IPS-18c (cell line): ENCODE measurements around the gene PPP2R5B.

ENCODE experiments used
- H3K4me3 ChIP-seq: 2 replicates; pipeline ENCODE4 v1.7.0; 2013; ENCODE audit warnings: low read depth, mild to moderate bottlenecking, low read length, moderate library complexity; ENCODE audit not compliant: insufficient read depth
- H3K9me3 ChIP-seq: one replicate; pipeline ENCODE4 v1.6.1; 2013; ENCODE audit warnings: mild to moderate bottlenecking, low read length, moderate library complexity; ENCODE audit not compliant: control insufficient read depth, insufficient read depth

PPP2R5B gene

DNA sequence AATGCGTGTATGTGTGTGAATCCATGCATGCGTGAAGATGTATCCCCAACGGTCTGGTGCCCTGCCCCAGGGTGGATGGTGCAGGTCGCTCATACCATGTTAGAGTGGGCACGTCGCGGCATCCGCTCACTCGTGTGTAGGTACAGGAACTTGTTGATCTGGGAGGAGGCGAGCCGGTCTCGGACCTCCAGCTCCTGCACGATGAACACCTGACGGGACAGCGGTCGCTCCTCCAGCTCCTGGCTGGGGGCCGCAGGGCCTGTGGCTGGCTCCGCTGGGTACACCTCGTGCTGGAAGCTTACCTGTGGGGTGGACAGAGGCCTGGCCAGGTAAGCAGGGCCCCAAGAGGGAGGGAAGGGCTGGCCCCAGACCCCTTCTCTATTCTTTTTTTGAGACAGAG, 25.9 kb upstream of the PPP2R5B start:
- Histone ChIP-seq H3K9me3 (no peaks in the 10 kb centered on the region), H3K4me3 (no peak overlapping the region)

DNA sequence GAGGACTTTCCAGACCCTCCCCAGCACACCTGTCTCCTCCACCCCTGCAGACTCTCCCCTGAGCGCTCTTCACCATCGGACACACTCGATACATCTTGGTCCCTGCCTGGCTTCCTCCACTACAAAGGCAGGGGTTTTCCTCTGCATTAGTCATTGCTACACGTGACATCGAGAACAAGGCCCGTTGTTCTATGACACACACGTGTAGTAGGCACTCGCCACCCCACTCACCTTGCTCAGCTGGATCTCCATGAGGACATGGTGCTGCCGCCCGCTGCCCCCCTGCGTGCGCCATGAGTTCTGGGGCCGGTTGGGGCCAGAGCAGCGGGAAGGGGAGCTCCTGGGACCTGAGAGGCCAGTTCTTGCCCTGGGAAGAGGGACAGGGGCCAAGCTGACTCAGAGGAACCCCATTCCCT, 24.2 kb upstream of the PPP2R5B start:
- no peaks in the 10 kb centered on the region for H3K9me3 ChIP-seq
- no peak overlapping the region for H3K4me3 ChIP-seq

DNA sequence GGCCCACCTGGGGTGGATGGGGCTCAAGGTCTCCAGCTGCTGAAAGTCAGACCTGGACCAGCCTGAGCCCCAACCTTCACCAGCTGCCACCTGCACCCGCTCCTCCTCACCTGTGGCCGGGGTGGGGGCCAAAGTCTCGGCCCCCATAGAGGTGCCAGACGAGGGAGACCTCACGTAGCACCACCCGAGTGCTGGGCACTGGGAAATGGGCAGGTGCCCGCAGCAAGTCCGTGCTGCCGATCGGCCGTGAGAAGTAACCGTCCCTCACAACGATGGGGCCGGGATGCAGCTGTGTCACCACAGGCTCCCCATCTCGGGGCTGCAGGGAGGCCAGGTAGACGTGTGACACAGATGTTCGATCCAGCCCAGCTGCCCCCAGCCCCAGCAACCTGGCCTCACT, 23.7 kb upstream of the PPP2R5B start:
- Histone ChIP-seq H3K9me3 (no peaks in the 10 kb centered on the region), H3K4me3 (no peak overlapping the region)

DNA sequence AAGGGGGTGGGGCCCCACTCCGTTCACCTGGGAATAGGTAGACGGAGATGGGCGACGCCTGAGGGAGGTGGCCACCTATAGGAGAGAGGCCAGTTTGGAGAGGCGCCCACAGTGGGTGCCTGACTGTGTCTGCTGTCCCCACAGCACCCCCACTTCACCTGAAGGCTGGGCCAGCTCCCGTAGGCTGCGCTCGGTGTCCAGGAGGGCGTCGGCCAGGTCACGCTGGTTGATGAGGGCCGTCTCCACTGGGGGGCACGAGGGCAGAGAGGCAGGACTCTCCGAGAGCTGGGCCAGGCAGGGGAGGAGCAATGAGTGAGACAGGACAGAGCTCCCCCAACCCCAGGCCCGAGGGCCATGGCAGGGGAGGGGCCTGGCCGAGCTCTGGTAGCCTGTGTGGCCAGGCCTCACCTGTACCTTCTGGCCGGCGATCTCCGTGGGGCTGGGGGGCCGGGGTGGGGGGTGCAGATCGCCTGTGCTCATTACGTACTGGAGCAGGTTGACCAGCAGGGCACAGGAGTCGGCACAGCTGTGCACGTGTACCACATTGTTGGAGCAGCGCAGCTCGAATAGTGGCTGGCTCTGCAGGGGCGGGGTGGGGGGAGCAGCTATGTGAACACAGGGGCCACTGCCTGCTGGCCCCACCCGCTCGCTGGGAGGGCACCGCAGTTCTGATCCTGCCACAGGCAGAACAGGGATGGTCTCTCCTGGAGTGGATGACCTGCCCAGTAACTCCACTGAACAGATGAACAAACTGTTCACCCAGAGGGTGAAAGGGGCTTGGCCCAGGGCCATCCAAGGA, 22.2 kb upstream of the PPP2R5B start:
- Histone ChIP-seq H3K4me3 (no peak overlapping the region), H3K9me3 (no peaks in the 10 kb centered on the region)

DNA sequence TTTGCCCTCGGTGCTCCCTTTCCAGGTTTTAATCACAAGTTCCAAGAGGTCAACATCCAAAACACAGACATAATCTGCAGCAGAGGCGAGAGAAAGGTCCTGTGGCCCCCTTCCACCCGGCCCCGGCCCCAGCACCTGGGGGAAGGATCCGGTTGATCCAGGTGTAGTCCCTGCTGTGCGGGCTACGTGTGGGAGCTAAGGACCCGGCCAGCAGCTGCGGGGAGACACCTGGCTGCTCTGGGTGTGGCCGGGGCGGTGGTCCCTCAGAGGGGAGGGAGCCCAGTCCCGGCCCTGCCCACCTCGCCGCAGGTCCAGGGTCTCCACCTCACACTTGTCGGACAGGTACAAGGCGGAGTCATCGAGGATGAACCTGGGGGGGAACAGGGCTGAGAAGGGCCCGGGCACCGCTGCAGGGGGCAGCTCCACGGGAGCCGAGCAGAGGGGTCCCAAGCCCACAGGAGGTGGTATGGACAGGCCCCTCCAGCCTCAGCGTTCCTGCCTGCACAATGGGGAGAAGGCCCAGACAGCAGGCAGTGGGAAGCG, 21.1 kb upstream of the PPP2R5B start:
- Histone ChIP-seq H3K4me3 (no peak overlapping the region), H3K9me3 (no peaks in the 10 kb centered on the region)

DNA sequence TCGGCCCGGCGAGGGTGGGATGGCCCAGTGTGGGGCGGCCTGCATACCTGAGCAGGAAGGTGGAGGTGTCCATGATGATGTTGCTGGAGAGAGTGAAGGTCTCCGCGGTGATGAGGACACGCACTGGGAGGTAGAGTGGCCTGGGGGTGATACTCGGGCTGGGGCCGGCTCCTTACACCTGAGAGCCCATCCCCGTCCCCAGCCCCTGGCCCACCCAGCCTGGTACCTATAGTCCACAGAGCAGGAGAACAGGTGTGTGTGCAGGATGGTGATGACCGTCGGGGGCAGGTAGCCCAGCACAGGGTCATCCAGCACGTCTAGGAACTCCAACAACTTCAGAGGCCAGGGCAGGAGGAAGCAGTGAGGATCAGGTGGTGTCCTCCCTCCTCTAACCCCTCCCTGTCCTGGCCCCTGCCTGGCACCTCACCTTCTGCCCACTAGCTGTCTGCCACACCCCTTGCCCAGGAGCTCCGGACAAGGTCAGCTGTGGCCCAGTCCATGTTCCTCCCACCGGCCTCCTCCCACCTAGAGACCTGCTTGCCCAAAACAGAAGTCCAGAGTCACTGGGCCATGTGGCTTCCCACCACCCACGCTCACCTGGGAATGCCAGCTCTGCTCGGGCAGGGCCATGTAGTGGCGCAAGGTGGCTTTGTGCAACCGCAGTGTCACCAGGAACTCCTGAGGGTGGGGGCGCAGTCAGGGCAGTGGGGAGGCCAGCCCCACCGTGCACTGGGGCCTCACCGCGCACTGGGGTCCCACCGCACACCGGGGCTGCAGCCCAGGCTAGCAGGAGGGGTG, 18.8 kb upstream of the PPP2R5B start:
- no peak overlapping the region for H3K4me3 ChIP-seq
- no peaks in the 10 kb centered on the region for H3K9me3 ChIP-seq

DNA sequence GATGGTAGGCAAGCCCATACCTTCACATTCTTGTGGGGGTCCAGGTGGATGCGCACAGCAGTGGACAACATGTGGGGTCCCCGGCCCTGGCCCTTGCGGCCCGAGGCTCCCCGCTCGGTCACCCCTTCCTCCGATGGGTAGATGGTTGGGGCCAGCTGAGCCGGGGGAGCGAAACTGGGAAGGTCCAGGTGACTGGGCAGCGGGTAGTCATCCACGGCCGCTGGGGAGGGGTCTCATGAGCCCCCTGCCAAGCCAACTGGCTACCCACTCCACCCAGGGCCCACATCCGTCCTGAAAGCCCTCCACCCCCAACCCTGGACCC, 18.2 kb upstream of the PPP2R5B start:
- no peak overlapping the region for H3K4me3 ChIP-seq
- no peaks in the 10 kb centered on the region for H3K9me3 ChIP-seq

DNA sequence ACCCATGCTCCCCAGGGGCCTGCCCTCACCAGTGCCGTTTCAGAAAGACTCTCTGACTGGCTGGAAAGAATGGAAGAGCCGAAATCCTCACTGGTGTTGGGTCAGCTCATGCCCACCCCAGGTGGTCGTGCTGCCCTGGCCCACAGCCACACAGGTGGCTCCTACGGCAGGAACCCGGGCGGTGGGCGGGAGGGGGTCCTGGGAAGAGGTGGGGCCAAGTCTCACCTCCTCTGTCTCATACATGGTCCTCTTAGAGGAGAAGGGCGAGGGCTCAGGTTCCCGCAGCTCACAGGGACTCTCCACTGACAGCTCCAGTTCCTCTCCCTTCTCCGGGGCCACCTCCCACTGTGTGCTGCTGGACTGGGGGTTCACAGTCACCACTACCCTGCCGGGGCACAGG, 15.7 kb upstream of the PPP2R5B start:
- H3K9me3 ChIP-seq, result no peaks in the 10 kb centered on the region
- H3K4me3 ChIP-seq, result no peak overlapping the region

DNA sequence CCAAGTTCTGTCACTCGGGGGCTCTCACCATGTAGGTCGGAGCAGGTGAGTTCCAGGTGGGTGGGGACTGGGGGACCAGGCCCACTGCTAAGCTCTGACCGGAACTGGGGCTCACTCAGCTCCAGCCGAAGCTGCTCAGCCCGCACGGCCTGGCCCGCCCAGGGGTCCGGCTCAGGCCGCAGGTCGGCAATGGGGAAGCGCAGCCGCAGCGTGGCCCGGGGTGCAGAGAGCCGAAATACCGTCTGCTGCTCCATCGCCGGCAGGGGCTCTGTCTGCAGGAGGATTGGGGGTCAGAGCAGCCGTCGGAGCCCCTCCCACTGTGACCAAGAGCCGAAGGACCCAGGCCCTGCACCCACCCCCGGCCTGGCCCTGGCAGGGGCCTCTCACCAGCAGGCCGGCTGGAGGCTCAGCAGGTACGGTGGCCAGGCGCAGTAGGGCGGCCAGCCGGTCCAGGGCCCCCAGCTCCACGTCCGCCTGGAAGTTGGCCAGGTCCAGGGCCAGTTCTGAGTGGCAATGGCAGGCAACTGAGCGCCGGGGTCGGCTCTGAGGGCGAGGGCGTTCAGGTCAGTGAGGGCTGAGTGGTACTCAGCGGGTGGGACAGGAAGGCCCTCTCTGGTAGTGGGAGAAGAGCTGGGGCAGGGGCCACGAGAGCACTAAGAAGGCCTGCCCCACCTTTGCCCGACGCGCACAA, 14.7 kb upstream of the PPP2R5B start:
- H3K9me3 ChIP-seq, result no peaks in the 10 kb centered on the region

DNA sequence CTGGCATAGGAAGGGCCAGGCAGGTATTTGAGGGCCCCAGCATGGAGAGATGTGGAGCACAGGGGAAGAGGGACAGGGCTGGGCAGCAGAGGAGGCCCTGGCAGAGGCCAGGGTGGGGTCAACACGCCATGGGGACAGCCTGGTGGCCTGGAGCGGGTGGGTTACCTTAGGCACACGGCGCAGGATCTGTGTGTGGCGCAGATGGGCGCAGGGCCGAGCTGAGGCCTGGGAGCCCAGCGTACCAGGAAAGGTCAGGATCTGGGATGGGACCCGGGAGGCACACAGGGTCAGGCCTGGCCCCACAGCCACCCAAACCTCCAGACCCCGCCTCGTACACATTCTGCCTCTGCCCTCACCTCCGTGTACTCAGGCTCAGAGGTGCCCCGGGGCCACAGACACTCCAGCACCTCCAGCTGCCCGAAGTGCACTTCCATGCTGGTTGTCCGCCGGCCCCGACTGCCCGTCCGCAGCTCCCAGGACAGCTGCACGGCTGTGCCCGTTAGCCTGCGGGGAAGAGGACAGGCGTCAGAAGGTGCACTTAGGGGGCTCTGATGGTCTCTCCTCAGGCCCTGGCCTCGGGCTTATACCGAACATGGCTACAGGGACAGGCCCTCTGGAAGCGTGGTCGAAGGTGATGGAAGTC, 13.9 kb upstream of the PPP2R5B start:
- H3K4me3 ChIP-seq, result no peak overlapping the region
- no peaks in the 10 kb centered on the region for H3K9me3 ChIP-seq

More for the DNA sequence above, 14.7 kb upstream of the PPP2R5B start:
- H3K4me3 ChIP-seq, result no peak overlapping the region

DNA sequence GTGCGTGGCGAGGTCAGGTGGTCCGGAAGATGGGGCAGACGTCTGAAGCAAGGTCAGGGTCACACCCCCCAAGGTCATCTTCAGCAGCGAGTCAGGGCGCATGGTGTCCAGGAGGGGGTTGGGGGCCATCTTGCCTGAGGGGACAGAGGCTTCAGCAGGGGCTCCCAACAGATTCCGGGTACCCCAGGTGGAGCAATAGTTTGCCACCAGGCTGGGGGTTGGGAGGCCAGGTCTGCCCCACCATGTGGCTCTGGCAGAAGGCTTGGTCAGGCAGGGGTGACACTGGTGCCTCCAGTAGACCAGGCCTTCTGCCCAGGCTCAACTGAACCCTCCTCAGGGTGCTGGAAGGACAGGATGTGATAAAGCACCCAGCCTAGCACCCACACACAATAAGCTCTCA, 13.3 kb upstream of the PPP2R5B start:
- Histone ChIP-seq H3K4me3 (no peak overlapping the region), H3K9me3 (no peaks in the 10 kb centered on the region)

DNA sequence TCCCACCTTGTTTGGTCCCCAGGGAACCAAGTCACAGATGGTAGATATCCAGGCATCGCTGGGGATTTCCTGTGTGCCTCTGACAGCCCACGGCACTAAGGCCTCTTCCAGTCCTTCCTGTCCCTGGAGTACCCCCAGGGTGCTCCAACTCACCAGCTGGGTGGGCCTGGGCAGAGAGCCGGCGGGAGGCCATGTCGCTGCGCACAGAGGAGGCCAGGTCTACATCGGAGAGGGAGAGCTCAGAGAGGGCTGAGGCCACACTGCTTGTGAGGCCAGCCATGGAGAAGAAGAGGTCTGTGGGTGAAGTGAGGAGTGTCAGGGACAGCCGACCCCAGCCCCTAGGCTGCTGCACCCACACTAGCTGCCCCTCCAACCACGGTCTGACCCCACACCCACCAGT, 12.8 kb upstream of the PPP2R5B start:
- Histone ChIP-seq H3K4me3 (no peak overlapping the region), H3K9me3 (no peaks in the 10 kb centered on the region)

DNA sequence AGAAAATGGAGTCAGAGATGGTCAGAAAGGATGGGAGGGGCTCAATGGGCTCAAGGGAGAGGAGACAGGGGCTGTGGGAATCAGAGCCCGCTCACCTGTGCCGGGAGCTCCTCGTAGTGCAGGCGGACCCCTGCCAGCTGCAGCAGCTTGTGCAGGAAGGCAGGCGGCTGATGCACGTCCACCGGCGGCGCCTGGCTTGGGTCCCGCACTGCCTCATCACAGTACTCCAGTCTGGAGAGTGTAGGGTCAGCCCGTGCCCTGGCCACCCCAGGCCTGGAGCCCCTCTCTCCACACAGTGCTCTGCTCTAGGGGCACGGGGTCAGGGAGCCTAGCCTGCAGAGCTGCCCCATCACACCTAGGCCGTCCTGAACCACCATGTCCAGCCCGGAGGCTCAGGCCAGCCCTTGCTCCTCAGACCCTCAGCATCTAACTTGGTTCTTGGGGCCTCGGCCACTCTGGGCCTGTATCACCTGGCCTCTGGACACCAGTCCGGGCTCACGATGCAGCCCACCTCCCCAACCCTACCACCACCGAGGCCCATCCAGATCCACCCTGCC, 11.2 kb upstream of the PPP2R5B start:
- Histone ChIP-seq H3K9me3 (no peaks in the 10 kb centered on the region), H3K4me3 (no peak overlapping the region)

DNA sequence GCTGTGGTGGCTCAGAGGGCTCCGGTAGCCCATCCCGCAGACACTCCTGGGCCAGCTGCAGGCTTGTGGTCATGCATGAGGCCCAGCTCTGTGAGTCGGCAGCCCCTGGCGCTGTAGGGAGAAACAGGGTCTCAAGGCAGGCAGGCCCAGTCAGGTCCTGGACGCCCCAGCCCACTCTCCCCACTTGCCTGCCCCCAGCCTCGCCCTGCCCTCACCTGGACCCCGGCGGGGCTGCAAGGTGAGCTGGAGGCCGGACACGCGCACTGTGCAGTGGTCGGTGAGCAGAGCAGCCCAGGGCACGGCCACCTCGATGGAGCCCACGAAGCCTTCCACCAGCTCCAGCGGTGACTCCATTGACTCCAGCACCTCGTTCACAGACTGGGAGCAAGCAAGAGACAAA, 10.4 kb upstream of the PPP2R5B start:
- Histone ChIP-seq H3K9me3 (no peaks in the 10 kb centered on the region), H3K4me3 (no peak overlapping the region)

DNA sequence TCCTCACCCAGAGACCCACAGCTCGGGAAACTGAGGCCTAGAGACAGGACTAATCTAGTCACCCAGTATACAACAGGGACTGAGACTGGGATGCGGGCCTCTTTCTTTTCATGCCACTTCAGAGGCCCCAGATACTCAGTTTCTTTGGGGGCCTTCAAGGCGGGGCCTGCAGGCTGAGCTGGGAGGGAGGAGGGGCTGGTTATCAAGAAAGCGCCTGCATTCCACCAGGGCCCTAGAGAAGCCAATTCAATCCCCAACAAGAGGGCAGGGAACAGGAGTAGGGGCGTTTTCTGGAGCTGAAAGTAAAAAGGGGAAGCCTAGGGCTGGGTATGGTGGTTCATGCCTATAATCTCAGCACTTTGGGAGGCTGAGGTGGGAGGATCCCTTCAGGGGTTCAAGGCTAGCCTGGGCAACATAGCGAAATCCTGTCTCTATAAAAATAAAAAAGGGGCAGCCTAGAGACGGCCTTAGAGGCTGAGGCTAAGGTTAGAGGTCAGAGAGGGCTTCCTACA, 9.1 kb upstream of the PPP2R5B start:
- no peaks in the 10 kb centered on the region for H3K9me3 ChIP-seq
- H3K4me3 ChIP-seq, result 0 out of 2 replicates have a peak overlapping the region, but pooled peaks have one; percentile 89

DNA sequence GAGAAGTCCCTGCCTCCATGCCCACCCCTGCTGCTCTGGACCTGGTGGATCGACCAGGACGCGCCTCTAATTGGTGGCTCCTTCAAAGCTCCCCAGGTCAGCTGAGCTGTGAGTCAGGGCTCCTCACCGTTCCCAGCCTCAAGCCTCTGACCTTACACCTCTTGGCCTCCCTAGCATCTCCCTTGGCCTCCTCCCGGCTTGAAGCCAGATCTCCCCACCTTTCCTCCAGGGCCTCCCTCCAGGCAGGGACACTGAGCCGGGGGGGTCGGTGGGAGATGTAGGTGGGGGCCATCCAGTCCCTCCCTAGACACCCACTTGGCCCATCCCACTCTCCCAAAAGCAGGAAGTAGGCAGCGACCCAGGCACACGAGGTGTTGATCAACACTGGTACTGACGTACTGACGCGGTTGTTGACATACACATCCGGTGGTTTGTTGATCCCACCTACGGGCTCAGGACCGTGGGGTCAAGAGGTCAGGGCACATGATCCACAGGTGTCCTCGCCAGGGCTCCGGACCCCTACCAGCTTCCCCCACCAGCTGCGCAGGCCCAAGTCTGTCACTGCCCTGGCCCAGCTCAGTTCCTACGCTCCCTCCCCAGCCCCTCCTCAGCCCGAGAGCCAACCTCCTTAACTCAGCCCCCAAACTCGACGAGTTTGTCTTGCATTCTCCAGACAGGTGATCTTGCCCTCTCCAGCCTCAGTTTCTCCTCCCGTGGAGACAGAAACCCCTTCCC, 8.3 kb upstream of the PPP2R5B start:
- Histone ChIP-seq H3K9me3 (no peaks in the 10 kb centered on the region), H3K4me3 (peak overlapping the region; percentile 89)
